SKM-1 treated with dmso at 0.1 percent for 144 hours (cell line): ENCODE data around the gene ALOX15B.
"Not testable (repeated sequence)": the region's sequence is repeated elsewhere in the genome, so short reads cannot be mapped to it uniquely, and the experiment has no call there.

ENCODE experiments used
- DNase-seq: peaks from one replicate; lab custom pipeline; 2025; ENCODE audit not compliant: unreplicated experiment; lab: John Stamatoyannopoulos, UW

The ALOX15B gene

DNA sequence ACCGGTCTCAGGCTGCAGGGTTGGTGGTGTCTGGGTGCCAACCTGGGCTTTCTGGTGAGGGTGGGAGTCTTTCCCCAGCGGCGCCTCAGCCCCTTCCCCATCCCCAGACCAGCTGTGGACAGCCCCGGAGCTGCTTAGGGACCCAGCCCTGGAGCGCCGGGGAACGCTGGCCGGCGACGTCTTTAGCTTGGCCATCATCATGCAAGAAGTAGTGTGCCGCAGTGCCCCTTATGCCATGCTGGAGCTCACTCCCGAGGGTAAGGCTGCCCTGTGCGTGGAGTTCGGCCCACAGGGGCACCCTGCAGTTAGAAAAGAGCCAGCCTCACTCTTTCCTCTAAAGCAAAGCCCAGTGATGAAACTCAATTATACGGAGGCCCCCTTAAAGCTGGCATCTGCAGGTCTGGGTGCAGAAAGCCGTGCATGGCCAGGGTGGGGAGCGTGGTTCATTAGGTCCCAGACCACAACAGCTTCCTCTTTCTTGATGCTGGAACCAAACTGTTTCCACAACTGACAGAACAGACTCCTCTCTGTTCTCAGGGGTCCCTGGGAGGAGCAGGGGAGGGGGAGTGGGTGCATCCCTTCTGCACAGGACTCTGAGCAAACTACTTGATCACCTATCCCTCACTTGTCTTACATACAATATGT lies 25.7 kb upstream of the ALOX15B start:
- DNase-seq = no peak

DNA sequence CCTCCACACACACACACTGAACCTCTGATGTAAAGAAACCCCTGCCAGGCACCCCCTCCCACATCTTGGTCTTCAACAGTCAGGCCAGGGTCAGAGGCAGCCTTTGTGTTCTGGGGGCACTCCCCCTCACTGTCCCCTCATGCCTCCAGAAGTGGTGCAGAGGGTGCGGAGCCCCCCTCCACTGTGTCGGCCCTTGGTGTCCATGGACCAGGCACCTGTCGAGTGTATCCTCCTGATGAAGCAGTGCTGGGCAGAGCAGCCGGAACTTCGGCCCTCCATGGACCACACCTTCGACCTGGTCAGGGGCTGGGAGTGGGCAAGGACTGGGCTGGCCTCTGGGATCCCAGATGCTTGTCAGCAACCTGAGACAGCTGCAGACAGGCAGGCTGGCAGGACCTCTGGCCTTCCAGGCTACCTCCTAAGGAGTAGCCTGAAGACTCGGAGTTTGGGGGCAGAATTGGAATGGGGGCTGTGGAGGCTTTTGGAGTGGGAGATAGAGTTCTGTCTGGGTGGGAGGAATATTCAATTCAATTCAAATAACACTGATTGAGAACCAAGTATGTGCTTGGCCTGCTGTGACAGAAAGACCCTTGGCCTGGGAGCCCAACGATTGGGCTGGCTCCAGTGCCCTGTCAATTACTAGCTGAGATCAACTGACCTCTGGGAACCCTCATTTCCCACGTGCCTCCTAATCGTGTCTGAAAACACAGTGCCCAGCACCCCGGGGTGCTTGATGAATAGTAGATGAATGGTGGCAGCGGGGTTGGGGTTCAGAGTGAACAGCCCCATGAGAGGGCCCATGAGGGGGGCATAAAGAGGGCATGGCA lies 24.9 kb upstream of the ALOX15B start:
- DNase-seq = no peak

DNA sequence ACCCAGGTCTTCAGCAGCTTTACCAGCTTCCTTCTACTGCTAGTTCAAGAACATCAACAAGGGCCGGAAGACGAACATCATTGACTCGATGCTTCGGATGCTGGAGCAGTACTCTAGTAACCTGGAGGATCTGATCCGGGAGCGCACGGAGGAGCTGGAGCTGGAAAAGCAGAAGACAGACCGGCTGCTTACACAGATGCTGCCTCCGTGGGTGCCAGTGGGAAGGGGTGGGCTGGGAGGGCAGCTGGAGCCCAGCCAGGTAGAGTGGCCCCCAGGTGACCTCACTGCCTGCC lies 24.4 kb upstream of the ALOX15B start:
- DNase-seq = no peak

DNA sequence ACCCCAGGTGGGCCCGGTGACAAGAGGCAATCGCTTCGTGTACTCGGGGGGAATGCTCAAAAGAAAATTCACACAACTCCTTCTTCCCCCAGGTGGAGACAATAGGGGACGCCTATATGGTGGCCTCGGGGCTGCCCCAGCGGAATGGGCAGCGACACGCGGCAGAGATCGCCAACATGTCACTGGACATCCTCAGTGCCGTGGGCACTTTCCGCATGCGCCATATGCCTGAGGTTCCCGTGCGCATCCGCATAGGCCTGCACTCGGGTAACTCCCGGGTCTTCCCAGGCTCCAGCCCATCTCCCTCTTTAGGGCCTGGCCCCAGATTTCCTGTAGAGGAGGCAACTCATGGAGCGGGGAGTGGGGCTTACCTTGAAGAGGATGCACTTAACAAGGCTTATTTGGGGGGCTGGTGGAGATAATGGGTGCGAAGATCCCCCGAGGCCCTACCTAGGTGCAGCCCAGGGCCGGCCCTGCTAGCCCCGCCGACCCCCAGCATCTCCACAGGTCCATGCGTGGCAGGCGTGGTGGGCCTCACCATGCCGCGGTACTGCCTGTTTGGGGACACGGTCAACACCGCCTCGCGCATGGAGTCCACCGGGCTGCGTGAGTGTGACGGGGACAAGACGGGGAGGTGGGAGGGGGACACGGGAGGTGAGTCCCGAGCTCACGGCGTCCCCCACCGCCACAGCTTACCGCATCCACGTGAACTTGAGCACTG lies 23.5 kb upstream of the ALOX15B start:
- DNase-seq = no peak

DNA sequence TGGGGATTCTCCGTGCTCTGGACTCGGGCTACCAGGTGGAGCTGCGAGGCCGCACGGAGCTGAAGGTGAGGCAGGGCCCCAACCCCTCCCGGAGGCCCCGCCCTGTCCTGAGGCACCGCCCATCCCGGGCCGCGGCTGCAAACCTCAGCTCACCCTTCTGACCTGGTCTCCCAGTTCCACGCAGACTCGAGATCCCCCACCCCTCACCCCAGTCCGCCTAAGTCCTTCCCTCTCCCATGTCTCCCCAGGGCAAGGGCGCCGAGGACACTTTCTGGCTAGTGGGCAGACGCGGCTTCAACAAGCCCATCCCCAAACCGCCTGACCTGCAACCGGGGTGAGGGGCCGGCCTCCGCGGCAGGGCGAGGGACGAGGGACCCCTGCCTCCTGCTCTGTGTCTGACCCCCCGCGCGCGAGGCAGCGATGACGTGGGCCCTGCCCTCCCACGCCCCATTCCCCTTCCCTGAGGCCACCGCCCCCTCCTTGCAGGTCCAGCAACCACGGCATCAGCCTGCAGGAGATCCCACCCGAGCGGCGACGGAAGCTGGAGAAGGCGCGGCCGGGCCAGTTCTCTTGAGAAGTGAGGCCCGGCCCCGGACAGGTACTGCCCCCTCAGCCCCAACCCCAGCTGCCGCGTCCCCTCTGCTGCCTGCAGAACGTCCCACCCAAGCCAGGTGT lies 22.8 kb upstream of the ALOX15B start:
- DNase-seq = no peak

DNA sequence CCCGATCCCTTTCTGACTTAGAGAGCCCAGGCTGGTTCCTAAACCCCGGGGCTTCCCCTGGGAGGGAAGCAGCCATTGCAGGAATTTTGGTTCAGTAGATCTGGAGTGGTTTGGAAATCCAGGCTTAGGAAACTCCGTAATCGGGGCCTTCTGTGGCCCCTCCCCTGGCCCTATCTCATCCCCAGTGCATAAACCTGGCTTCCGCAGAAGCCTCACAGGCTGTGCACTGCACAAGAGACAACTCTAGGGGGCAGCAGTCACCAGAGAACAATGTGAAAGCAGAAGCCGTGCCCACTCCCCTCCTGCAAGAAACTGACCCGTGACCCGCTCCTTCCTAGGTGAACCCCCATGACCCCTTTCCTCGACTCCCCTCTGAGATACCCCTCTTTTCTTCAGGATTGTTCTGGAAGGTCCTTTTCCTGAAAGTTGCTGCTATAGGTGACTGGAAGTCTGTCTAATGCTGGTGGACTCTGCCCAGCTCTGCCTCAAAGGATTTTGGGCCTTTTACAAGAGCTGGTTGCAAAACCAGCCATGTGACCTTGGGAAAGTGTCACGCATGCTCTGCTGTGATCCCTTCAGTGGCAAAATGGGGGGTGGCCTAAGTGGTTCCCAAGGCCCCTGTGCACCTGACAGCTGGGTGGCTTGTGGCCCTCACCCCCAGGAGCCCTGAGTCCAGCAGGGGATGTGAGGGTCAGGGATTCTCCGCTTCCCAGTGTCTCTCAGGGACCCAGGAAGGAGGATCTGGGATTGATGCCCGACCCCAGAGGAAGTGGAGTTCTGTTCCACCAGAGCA lies 22.0 kb upstream of the ALOX15B start:
- no peak for DNase-seq

DNA sequence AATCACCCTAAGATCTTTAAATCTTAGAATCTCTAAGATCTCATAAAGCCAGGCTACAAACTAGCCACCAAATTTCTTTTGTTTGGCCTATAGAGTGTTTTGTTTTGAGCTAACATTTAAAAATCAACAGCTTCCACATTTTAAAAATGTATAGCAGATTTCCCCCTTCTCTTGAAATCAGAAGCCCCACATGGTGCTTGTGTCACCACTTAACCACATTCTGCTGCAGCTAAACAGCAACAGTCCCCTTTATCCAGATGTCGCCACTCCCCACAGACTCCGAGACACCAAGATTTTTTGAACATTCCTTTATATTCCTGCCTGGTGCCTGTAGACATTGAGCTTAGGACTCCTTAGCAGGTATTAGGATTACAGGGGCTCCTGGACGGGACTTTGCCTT lies 20.4 kb upstream of the ALOX15B start:
- no peak for DNase-seq

DNA sequence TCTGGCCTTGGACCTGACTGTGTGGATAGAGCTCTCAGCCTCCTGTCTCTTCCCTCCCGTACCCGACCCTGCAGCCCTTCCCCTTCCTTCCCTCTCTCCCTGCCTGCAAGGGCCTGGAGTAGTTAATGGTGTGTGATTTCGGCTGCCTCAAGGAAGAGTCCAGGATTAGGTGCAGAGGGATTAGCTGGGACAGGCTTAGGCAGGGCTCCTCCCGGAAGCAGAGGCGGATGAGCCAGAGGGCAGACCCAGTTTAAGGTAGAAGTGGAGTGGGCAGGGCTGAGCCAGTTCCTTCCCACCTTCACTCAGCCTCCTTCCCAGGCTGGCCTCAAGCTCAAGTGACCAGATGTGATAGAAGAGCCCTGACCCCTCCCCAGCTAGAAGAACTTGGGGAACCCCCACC lies 19.7 kb upstream of the ALOX15B start:
- DNase-seq = no peak

DNA sequence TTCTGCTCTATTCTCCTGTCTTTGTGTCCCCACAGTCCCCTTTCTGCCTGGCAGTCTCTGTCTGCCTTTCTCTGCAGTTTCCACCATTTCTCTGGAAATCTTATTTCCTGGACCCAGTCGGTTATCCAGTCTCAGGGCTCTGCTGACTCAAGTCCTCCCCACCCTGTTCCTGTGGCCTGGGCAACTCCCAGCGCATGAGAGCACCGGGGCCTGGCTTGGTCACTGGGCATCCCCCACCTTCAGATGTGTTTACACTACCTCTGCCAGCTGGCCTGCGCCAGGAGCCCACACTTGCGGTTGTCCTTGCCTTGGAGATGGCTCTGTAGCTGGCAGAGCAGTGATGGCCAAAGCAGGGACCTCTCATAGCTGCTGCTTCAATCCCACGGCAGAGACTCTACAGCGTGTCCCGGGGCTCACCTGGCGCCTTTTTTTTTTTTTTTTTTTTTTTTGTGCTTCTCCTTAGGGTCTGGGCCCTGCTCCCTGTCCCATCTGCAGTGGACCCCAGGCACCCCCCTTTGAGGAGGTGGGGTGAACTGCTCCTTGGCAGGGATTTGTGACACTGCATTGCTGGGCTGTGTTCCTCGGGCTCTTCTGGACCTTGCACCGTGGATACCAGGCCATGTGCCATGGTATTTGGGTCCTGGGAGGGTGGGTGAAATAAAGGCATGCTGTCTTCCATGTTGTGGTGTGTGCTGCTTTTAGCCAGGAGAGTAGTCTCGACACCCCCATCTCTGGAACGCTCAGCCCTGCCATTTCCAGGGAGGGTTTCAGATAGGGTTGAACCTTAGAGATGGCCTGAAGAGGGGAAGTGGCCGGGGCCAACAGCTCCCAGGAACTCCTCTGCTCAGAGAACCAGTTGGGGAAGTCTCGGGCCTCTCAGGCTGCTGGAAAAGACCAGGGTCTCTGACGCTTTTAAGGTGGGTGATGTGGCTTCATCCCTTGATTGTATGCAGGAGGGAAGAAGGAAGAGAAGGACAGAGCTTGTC lies 18.9 kb upstream of the ALOX15B start:
- no peak for DNase-seq

DNA sequence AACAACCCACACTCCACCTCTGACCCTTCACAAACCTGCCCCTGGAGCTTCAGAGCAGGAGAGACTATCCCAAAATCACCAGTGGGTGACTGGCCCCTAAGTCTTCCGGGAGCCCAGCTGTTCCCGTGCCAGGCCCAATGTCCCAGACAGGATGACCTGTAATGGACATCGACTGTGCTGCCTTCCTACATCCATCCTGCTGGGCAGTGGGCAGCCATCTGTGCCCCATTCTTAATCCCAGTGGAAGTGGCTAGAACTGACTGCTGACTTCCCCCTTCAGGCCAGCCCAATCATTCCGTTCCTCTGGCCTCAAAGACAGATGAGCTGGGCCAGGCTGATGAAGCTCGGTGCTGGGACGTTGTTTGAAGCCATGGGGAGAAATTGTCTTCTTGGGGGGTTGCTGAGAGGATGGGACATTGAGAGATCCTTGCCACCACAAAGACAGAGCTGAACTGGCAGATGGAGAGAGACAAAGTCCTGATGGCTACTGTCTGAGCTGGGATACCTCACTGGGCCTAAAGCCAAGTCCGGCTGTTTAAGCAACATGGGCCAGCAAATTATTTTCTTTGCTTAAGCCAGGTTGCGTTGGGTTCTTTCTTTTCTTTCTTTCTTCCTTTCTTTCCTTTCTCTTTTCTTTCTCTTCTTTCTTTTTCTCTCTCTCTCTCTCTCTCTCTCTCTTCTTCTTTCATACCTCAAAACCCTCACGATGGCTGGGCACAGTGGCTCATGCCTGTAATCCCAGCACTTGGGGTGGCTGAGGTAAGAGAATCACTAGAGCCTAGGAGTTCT lies 17.9 kb upstream of the ALOX15B start:
- no peak for DNase-seq

DNA sequence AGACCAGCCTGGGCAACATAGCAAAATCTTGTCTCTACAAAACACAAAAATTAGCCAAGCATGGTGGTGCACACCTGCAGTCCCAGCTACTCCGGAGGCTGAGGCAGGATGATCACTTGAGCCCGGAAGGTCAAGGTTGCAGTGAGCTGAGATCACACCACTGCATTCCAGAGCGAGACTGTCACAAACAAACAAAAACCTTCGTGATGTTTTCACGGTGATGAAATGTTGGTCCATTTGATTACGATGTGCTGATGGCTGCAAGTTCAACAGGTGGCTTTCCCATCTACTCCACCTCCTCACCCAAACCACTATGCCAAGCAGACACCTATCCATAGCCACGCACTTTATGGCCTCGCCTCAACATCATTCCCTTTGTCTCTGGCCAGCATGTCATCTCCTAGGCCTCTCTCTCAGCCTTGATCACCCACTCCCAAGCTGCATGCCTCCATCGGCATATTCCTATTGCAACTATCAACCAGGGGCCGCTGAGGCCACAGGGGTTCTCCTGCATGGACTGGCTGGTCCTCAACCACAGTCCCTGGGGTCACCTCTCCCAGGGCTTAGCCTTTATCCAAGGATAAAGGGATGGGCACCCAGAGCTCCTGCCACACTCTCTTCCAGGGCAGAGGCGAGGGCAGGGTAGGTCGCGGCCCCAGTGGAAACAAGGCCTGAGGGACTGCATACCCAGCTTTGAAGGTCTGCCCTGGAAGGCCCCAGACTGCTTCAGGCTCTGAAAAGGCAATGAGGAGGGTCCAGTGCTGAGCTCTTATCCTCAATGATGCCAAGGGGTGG lies 17.1 kb upstream of the ALOX15B start:
- DNase-seq = no peak

DNA sequence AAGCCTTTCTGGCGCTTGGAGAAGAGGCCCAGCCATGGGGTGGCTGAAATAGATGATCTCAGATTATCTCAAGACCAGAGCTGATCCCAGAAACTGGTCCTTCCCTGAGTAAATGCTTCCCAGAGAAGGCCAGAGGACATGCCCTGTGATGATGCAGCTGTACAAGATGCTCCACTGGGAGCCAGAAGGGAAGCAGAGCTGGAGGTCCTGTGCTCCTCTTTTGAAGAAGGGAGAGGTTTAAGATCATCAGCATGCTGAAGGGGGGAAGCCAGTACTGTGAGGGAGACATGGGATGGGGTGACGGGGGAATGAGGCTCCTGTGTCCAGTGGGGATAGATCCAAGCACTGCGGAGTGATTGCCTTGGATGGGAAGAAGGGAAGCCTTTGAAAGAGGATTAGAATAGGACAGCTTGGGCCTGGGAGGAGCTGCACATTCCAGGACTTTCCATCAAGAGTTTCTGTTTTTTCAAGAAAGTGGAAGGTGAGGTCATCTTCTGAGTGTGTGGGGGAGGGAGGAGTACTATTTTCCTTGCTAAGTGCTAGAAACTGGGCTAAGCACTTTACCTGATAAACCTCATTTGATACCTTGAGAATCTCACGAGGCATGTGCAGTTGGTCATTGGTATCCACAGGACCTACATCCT lies 16.4 kb upstream of the ALOX15B start:
- DNase-seq = no peak

DNA sequence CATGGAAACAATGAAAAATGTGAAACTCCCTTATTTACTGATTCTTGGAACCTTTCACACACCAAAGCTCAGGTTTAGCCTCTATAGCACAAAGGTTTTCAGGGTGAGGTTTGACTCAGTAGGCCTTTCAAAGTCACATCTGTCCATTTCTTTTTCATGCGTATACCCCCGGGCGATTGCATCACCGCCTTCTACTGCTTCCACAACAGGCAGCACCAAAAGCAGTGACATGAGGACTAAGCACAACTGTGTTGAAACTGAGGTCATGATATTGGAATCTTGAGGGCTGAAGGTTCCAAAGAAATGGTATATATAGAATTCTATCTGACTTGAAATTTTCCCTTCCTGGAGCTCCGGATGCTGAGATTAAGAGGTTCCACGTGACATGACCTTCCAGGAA lies 14.7 kb upstream of the ALOX15B start:
- not testable (repeated sequence) for DNase-seq

DNA sequence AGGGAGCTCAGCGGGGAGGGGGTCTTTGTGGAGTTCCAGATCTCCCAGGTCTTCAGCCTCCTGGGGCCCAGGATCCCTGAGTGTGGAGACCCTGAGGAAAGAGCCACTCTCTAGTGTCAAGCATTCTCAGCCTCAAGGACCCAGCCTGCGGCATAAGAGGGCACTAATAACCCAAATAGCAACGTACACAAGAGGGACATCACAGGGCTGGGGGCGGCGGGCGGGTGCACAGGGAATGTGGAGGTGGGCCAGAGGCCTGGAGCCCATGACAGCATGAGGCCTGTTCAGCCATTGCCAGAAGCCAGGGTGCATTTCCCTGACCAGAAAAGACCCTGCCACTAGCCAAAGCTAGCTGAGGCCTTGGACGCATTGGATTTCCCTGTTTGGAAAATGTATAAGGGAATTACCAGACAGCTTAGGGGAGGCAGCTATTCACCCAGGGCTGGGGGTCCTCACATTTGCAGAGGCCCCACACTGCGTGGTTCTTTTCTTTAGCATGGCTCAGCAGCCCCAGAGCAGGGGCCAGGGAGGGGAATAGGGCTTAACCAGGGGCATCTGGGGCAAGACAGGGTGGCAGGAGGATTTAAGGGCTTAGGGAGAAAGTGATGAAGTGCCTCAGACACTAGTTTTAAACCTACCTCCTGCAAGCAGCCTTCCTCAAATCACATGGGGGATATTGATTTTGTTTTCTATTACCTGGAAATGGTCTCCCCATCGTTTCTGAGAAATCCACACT lies 13.5 kb upstream of the ALOX15B start:
- no peak for DNase-seq

DNA sequence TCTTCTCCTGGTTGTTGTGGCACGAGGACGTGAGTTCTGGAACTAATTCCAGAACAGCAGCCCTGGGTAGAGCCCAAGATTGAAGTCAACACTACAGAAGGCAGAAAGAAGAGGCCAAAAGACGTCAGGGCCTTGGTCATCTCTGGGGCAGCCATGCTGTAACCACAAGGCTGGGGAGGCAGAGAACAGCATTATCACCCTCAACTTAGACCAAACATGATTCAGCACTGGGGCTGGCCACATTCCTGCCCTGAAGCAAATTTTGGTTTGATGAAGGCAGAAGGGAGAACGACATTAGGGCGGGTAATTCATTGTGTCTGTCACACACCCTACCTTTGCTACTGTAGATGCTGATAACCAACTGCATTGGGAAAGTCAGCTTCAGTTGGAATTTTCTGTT lies 9.7 kb upstream of the ALOX15B start:
- no peak for DNase-seq

DNA sequence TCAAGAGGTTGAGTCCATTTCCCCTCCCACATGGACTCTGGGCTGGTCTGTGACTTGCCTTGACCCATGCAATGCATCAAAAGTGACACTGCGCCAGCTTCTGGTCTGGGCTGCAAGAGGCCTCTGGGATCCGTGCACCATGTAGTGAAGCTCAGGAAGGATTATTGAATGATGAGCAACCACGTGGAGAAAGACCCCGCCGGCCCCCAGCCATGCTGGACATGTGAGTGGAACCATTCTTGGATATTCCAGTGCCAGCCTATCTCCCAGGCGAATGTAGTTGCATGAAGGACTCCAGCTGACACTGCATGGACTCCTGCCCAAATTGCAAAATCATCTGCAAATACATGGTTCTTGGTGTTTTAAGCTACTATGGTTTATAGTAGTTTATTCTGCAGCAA lies 7.6 kb upstream of the ALOX15B start:
- no peak for DNase-seq

DNA sequence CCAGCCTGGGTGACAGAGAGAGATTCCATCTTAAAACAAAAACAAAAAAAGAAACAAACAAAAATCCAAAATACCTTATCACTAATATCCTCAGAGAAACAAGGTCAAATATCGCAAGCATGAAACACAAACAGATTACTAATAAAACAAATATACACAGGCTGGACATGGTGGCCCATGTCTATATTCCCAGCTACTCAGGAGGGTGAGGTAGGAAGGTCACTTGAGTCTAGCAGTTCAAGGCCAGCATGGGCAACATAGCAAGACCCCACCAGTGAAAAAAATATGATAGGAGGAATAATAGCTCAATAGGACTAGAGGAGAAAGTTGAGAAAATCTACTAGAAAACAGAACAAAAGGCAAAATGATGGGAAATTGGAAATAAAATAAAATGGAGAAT lies 6.9 kb upstream of the ALOX15B start:
- DNase-seq = no peak
